K562 (cell line): Measurements from ENCODE around the gene DPH1. TPM values are rescaled to one million over a fixed set of nuclear protein-coding genes. Genes with fewer than 3 reads are reported as not detected.

Experiments
- ATAC-seq: fragments of 200-7000 bp; cut with Tn5 transposase; 3 replicates; pipeline ENCODE4 v1.9.1; 2020; ENCODE audit warnings: moderate library complexity
- BruUV-seq: library from RNA; stranded (reverse); fragments of 400-500 nt; replicated peaks from 2 replicates; lab custom pipeline; 2021; lab: Mats Ljungman, UMichigan
- CTCF ChIA-PET: fragments of 300-600 bp; formaldehyde crosslinking; extraction: SDS; loops from one replicate; lab custom pipeline; 2021; ENCODE audit warnings: low intra/inter-chr PET ratio; lab: Yijun Ruan, JAX
- POLR2A ChIA-PET: fragments of 300-600, 350-650 bp; sonication (Branson Sonifier 250); formaldehyde crosslinking; extraction: SDS; loops from one replicate; lab custom pipeline; 2021; ENCODE audit warnings: antibody characterized with exemption, inconsistent platforms; lab: Yijun Ruan, JAX
- DNase-seq, 4 experiments: peaks; one replicate each; pipeline versions ENCODE4 v3.0.0 to v3.0.0-alpha.2; 2011 to 2018; ENCODE audit warnings: low spot score in 3 of 4, mixed read lengths in 3 of 4; ENCODE audit errors: extremely low read depth in 1 of 4
- FAIRE-seq: peaks from 2 replicates; lab custom pipeline; 2011; peaks lifted over from hg19 to GRCh38; lab: Jason Lieb, UNC
- H2AFZ ChIP-seq: 2 replicates; pipeline ENCODE4 v1.6.0; 2011; ENCODE audit warnings: low read depth, low read length, control low read depth, inconsistent platforms
- H3K27ac ChIP-seq: fragments of 200-600 bp; 3 replicates; pipeline ENCODE4 v1.8.0; 2011; ENCODE audit warnings: low read depth, mild to moderate bottlenecking, control low read depth, inconsistent platforms, low read length, moderate library complexity, mixed read lengths; ENCODE audit errors: extremely low read depth
- H3K27me3 ChIP-seq, 2 experiments: fragments of 300-600 bp in 1 of 2; 2 replicates in 1 of 2; 3 replicates in 1 of 2; pipeline versions ENCODE4 v1.6.0 to v1.8.0; 2011; ENCODE audit warnings: inconsistent platforms in 2 of 2, low read length in 2 of 2, mild to moderate bottlenecking in 1 of 2, mixed read lengths in 1 of 2, moderate library complexity in 1 of 2; ENCODE audit not compliant: control insufficient read depth in 2 of 2, insufficient read depth in 2 of 2
- H3K36me3 ChIP-seq: fragments of 300-600 bp; 3 replicates; pipeline ENCODE4 v1.8.0; 2011; ENCODE audit warnings: mild to moderate bottlenecking, low read length, inconsistent platforms; ENCODE audit not compliant: control insufficient read depth, insufficient read depth
- H3K4me1 ChIP-seq, 2 experiments: fragments of 200-600 bp in 1 of 2; replicated peaks in 1 of 2; 2 replicates in 1 of 2; 3 replicates in 1 of 2; pipeline versions ENCODE4 v1.5.1 to v1.8.0; 2011; ENCODE audit warnings: inconsistent platforms in 2 of 2, low read length in 2 of 2, mild to moderate bottlenecking in 1 of 2, mixed read lengths in 1 of 2, moderate library complexity in 1 of 2; ENCODE audit not compliant: control insufficient read depth in 2 of 2, insufficient read depth in 2 of 2
- H3K4me2 ChIP-seq: 2 replicates; pipeline ENCODE4 v1.6.1; 2011; ENCODE audit warnings: low read length, control low read depth, inconsistent platforms, mixed read lengths; ENCODE audit not compliant: insufficient read depth
- H3K4me3 ChIP-seq: fragments of 200-600 bp; sonication (generic), shearing (Covaris generic); 2 replicates; pipeline ENCODE4 v1.5.1; 2016; ENCODE audit warnings: control low read depth, inconsistent platforms
- H3K79me2 ChIP-seq: fragments of 200-600 bp; 3 replicates; pipeline ENCODE4 v1.8.0; 2011; ENCODE audit warnings: low read length, inconsistent platforms; ENCODE audit not compliant: control insufficient read depth, insufficient read depth
- H3K9ac ChIP-seq, 2 experiments: 2 replicates each; pipeline versions ENCODE4 v1.6.0 to v1.6.1; 2011; ENCODE audit warnings: low read depth in 2 of 2, low read length in 2 of 2, control low read depth in 1 of 2, inconsistent platforms in 1 of 2, mild to moderate bottlenecking in 1 of 2, mixed read lengths in 1 of 2; ENCODE audit not compliant: insufficient read depth in 1 of 2
- H3K9me1 ChIP-seq: one replicate; pipeline ENCODE4 v1.6.0; 2011; ENCODE audit warnings: inconsistent platforms, mild to moderate bottlenecking, low read length, moderate library complexity; ENCODE audit not compliant: control insufficient read depth, insufficient read depth
- H3K9me3 ChIP-seq: replicated peaks from 2 replicates; pipeline ENCODE4 v1.5.1; 2011; ENCODE audit warnings: low read depth, low read length, inconsistent platforms; ENCODE audit not compliant: control insufficient read depth, insufficient read depth
- H4K20me1 ChIP-seq: replicated peaks from 2 replicates; pipeline ENCODE4 v1.6.1; 2011; ENCODE audit warnings: low read length, inconsistent platforms, mixed read lengths; ENCODE audit not compliant: control insufficient read depth, insufficient read depth
- FOXK2 ChIP-seq, 2 experiments: fragments of 450-650 bp; IDR thresholded peaks in 1 of 2; conservative IDR thresholded peaks in 1 of 2; 2 replicates each; pipeline ENCODE4 v1.6.1; 2016; ENCODE audit warnings: low read depth in 2 of 2, mild to moderate bottlenecking in 1 of 2
- POLR2B ChIP-seq: fragments of 450-650 bp; IDR thresholded peaks from 2 replicates; pipeline ENCODE4 v1.6.1; 2018; ENCODE audit warnings: low read depth; ENCODE audit not compliant: partially characterized antibody
- RAD21 ChIP-seq, 2 experiments: fragments of 250-450 bp in 1 of 2; fragments of 450-650 bp in 1 of 2; sonication (Bioruptor Pico) in 1 of 2; formaldehyde crosslinking in 1 of 2; IDR thresholded peaks in 1 of 2; conservative IDR thresholded peaks in 1 of 2; 2 replicates each; pipeline versions ENCODE4 v1.4.0 to v1.8.0; 2020 to 2022; ENCODE audit warnings: mild to moderate bottlenecking in 2 of 2, moderate library complexity in 1 of 2
- RCOR1 ChIP-seq, 2 experiments: IDR thresholded peaks; 2 replicates each; pipeline ENCODE4 v1.6.1; 2012; ENCODE audit warnings: low read depth in 2 of 2, low read length in 2 of 2, borderline replicate concordance in 1 of 2, improper control_type of control experiment in 1 of 2
- TCF7 ChIP-seq: sonication (generic); IDR thresholded peaks from 2 replicates; pipeline ENCODE4 v1.6.1; 2016; ENCODE audit warnings: antibody characterized with exemption, borderline replicate concordance
- WGBS: fragments of 100-300 bp; shearing (Covaris generic); methylation state at CpG from one replicate; pipeline ENCODE4 v1.1.6; 2016; ENCODE audit warnings: low coverage, mixed read lengths; ENCODE audit not compliant: insufficient coverage; ENCODE audit errors: missing lambda C conversion rate; 5-methylcytosine and 5-hydroxymethylcytosine counted together
- in situ Hi-C: fragments of 300-500 bp; cut with MboI; formaldehyde crosslinking; loops from 4 replicates; pipeline ENCODE4 v1.15.0; 2018; ENCODE audit warnings: inconsistent platforms, mixed read lengths
- intact Hi-C: fragments of 100-400 bp; cut with micrococcal nuclease; formaldehyde crosslinking; loops from 2 replicates; pipeline ENCODE4 v1.14.2; 2022
- polyA plus RNA-seq, 8 experiments: library from polyadenylated mRNA; depleted of rRNA in 4 of 8; stranded (reverse) in 5 of 8; unstranded in 3 of 8; fragments of >200 nt; fragmentation: Nextera tagmentation in 2 of 8; fragmentation: Illumina TruSeq in 1 of 8; extraction: Ambion mirVana in 2 of 8; extraction: Trizol in 1 of 8; gene quantifications; 2 replicates each; pipeline versions ENCODE4 v1.2.1 to v1.2.3, GENCODE V29; 2011 to 2014; ENCODE audit warnings: inconsistent platforms in 1 of 8, missing spikeins in 1 of 8
- total RNA-seq, 7 experiments: library from RNA; depleted of rRNA in 6 of 7; stranded (reverse); fragments of >200 nt in 6 of 7; fragmentation: Illumina TruSeq in 2 of 7; extraction: Trizol in 2 of 7; gene quantifications; 2 replicates each; pipeline versions ENCODE4 v1.2.1 to v1.2.3, GENCODE V29; 2011 to 2021; ENCODE audit warnings: low replicate concordance in 1 of 7
- TF ChIP-seq, protein P1 (sequence below): sonication (generic); formaldehyde crosslinking; IDR thresholded peaks from 2 replicates; pipeline ENCODE4 v1.8.0; 2022; ENCODE audit warnings: missing genetic modification reagents, mild to moderate bottlenecking, moderate library complexity, borderline replicate concordance
- TF ChIP-seq, protein P2 (sequence below), 3 experiments: IDR thresholded peaks in 2 of 3; conservative IDR thresholded peaks in 1 of 3; 2 replicates each; pipeline ENCODE4 v1.5.1; 2011 to 2012; ENCODE audit warnings: low read length in 3 of 3, mild to moderate bottlenecking in 3 of 3, control low read depth in 2 of 3, improper control_type of control experiment in 1 of 3, inconsistent platforms in 1 of 3, low read depth in 1 of 3, mixed read lengths in 1 of 3, moderate library complexity in 1 of 3; ENCODE audit not compliant: insufficient read depth in 2 of 3

Gene DPH1
- total and polyA plus RNA-seq, 9 of the 15 experiments (the other 6 are each of a cell fraction or from before 2014, with no cell fraction given): 0.42 to 40.6 (median 20.2) TPM

DNA sequence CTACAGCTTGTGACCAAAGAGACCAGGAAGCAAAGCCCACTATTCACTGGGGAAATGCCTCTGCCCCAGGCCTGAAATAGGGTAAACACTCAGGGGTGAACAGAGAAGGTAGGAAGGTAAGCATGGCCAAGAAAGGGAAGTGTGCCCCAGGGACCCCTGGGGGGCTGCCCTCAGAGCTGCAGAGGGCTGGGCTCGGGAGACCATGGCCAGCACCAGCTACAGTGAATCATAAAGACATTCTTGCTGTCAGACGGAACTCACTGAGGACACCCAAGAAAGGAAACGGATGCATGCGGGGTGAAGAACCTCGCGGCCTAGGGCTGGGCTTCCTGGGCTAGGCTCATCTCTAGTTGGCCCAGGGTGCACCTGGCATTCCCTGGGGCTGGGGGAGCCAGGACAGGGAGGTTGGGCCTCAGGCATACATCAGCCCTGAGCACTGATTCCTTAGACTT, 34.6 kb downstream of the DPH1 start:
- Histone ChIP-seq H3K79me2 (no peaks in the 10 kb centered on the region), H3K27me3 (no peaks in the 10 kb centered on the region), H3K4me1 (peaks cover 0 to 21% of the 10 kb centered on the region in 2 experiments; a peak in 2 of 5 replicates), H3K9ac (no peak overlapping the region), H2AFZ (no peak overlapping the region), H3K36me3 (peaks cover 16% of the 10 kb centered on the region; the same call in 2 of the 3 replicates), H3K4me2 (no peak overlapping the region), H3K27ac (no peak overlapping the region), H4K20me1 (no peaks in the 10 kb centered on the region), H3K9me1 (no peaks in the 10 kb centered on the region), H3K9me3 (no peaks in the 10 kb centered on the region), H3K4me3 (no peak overlapping the region)
- in situ Hi-C loops (loop anchor here (10.0 kb wide), 1 partner anchor 180 kb away; no protein-coding TSS in a partner anchor), intact Hi-C loops (no loop called here)
- WGBS: 80% methylated on average over 3 of the region's 6 CpGs
- FAIRE-seq: no peak
- ChIA-PET CTCF (no interaction called here), POLR2A (interaction anchor here (1.0 kb wide), 1 partner anchor 13 kb away, joined by 3 read pairs; no protein-coding TSS in a partner anchor)
- DNase-seq: no peak
- no peak for TF ChIP-seq TCF7
- TF ChIP-seq POLR2B: no peak
- no peak; the same call in 2 of the 3 replicates for ATAC-seq
- no TSS peak for BruUV-seq

DNA sequence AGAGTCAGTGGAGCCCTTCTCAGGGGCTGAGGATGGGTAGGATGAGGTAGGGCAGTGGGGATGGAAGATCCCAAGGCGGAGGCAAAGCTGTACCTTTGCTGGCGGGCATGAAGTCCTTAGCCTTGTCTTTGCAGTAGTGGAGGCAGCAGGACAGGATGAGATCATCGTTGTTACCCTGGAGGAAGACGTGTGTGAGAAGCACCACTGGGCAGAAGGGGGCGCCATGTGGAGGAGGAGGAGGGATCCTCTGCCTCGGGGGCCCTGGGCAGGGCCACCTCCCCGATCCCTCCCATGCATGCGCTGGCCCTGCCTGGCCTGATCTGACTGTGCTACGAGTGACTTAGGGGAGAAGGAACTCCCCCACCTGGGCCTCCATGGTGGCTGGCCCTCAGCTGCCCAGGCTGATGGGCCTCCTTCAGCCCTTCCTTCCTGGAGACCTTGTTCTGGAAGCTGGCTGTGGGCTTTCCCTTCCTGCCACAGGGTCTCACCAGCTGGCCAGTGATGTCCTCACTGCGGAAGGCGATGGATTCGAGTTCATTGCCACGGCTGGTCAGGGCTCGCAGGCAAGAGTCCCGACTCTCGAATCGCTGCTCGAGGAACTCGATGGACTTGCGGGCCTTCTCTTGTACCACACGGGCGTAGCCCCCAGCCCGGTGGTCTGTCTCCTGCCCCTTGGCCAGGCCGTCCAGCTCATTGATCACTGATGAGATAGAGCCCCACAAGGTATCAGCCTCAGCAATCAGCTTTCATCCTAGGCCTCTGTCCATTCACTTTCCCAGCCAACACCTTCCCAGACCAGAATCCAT, 35.2 kb downstream of the DPH1 start:
- ATAC-seq (peak; percentile 95), DNase-seq (peak; percentile 59 to 78 (median 66)), FAIRE-seq (no peak)
- H3K9me3 ChIP-seq: no peaks in the 10 kb centered on the region
- CTCF ChIA-PET: interaction anchor here (0.6 to 0.8 kb wide), 2 partner anchors 182 to 217 kb away, joined by 3 to 4 read pairs; no protein-coding TSS in a partner anchor
- no peaks in the 10 kb centered on the region for H3K27me3 ChIP-seq
- H2AFZ ChIP-seq: no peak overlapping the region
- intact Hi-C loops: no loop called here
- no peak overlapping the region for H3K4me2 ChIP-seq
- no peaks in the 10 kb centered on the region for H4K20me1 ChIP-seq
- H3K9ac ChIP-seq: no peak overlapping the region
- no peak overlapping the region for H3K27ac ChIP-seq
- H3K4me3 ChIP-seq: no peak overlapping the region
- 69% methylated on average over 13 of the region's 24 CpGs for WGBS
- no peaks in the 10 kb centered on the region for H3K79me2 ChIP-seq
- in situ Hi-C loops: loop anchor here (10.0 kb wide), 1 partner anchor 180 kb away; no protein-coding TSS in a partner anchor
- peaks cover 16% of the 10 kb centered on the region; the same call in 2 of the 3 replicates for H3K36me3 ChIP-seq
- POLR2A ChIA-PET: no interaction called here
- BruUV-seq: no TSS peak
- peaks cover 0 to 20% of the 10 kb centered on the region in 2 experiments; a peak in 2 of 5 replicates for H3K4me1 ChIP-seq
- no peaks in the 10 kb centered on the region for H3K9me1 ChIP-seq
- TF ChIP-seq FOXK2 (conservative IDR thresholded peaks at IDR 0.05 in 1 of 2, IDR thresholded peaks at IDR 0.05 in 1 of 2; ENCODE audit: low read depth in 2 of 2) (no peak), RAD21 (CRISPR knock-in tag; conservative IDR thresholded peaks at IDR 0.05 in 1 of 2, IDR thresholded peaks at IDR 0.05 in 1 of 2) (peak in 1 of 2 experiments; percentile 66; a peak in 2 of 4 replicates), RCOR1 (IDR thresholded peaks at IDR 0.05; ENCODE audit: borderline replicate concordance in 1 of 2, low read depth in 2 of 2, low read length in 2 of 2) (0 out of 4 replicates have a peak, but pooled peaks of 1 of the 2 experiments have one; percentile 13)
- TF ChIP-seq, protein P1, sequence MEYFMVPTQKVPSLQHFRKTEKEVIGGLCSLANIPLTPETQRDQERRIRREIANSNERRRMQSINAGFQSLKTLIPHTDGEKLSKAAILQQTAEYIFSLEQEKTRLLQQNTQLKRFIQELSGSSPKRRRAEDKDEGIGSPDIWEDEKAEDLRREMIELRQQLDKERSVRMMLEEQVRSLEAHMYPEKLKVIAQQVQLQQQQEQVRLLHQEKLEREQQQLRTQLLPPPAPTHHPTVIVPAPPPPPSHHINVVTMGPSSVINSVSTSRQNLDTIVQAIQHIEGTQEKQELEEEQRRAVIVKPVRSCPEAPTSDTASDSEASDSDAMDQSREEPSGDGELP (CRISPR knock-in tag): 0 out of 2 replicates have a peak, but pooled peaks have one; percentile 25
- TF ChIP-seq, protein P2, sequence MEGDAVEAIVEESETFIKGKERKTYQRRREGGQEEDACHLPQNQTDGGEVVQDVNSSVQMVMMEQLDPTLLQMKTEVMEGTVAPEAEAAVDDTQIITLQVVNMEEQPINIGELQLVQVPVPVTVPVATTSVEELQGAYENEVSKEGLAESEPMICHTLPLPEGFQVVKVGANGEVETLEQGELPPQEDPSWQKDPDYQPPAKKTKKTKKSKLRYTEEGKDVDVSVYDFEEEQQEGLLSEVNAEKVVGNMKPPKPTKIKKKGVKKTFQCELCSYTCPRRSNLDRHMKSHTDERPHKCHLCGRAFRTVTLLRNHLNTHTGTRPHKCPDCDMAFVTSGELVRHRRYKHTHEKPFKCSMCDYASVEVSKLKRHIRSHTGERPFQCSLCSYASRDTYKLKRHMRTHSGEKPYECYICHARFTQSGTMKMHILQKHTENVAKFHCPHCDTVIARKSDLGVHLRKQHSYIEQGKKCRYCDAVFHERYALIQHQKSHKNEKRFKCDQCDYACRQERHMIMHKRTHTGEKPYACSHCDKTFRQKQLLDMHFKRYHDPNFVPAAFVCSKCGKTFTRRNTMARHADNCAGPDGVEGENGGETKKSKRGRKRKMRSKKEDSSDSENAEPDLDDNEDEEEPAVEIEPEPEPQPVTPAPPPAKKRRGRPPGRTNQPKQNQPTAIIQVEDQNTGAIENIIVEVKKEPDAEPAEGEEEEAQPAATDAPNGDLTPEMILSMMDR (IDR thresholded peaks at IDR 0.05 in 2 of 3, conservative IDR thresholded peaks at IDR 0.05 in 1 of 3; ENCODE audit: insufficient read depth in 2 of 3, low read depth in 1 of 3, low read length in 3 of 3): peak; percentile 53 to 65 (median 62)
